Muscle of leg (tissue), 11 donors: Measurements from ENCODE around the gene TLR8. TPM values are rescaled to one million over a fixed set of nuclear protein-coding genes. Genes with fewer than 3 reads are reported as not detected.

Source experiments
- DNase-seq: peaks from one replicate; pipeline ENCODE4 v3.0.0; 2013
- H3K27ac ChIP-seq: one replicate; pipeline ENCODE4 v1.5.1; 2013; ENCODE audit warnings: mild to moderate bottlenecking, low read length, control low read depth
- H3K27me3 ChIP-seq: one replicate; pipeline ENCODE4 v1.6.1; 2013; ENCODE audit warnings: low read length; ENCODE audit not compliant: control insufficient read depth, insufficient read depth
- H3K36me3 ChIP-seq: one replicate; pipeline ENCODE4 v1.6.1; 2013; ENCODE audit warnings: low read length; ENCODE audit not compliant: control insufficient read depth, insufficient read depth
- H3K4me1 ChIP-seq: one replicate; pipeline ENCODE4 v1.6.1; 2013; ENCODE audit warnings: low read length; ENCODE audit not compliant: control insufficient read depth, insufficient read depth
- H3K4me3 ChIP-seq: one replicate; pipeline ENCODE4 v1.5.1; 2013; ENCODE audit warnings: low read length, control low read depth
- H3K9me3 ChIP-seq: replicated peaks from 2 replicates; pipeline ENCODE4 v1.6.1; 2013; ENCODE audit warnings: low read depth, low read length; ENCODE audit not compliant: control insufficient read depth
- WGBS: methylation state at CpG from one replicate; pipeline ENCODE4 v1.1.5; 2013; ENCODE audit warnings: missing lambda C conversion rate; ENCODE audit not compliant: insufficient coverage; 5-methylcytosine and 5-hydroxymethylcytosine counted together
- polyA plus RNA-seq, 8 donors: library from polyadenylated mRNA; unstranded; fragments of 120-200 nt; gene quantifications; one replicate each; pipeline versions ENCODE4 v1.2.1 to v1.2.3, GENCODE V29; 2013; ENCODE audit warnings: inconsistent platforms in 1 of 8, low replicate concordance in 1 of 8; ENCODE audit not compliant: insufficient read length in 8 of 8, insufficient read depth in 1 of 8
- total RNA-seq: library from RNA; stranded (reverse); fragments of 120-200 nt; gene quantifications from one replicate; pipeline ENCODE4 v1.2.4, GENCODE V29; 2013

The TLR8 gene
- total and polyA plus RNA-seq, 9 donors: 0.16 to 0.61 (median 0.44) TPM

DNA sequence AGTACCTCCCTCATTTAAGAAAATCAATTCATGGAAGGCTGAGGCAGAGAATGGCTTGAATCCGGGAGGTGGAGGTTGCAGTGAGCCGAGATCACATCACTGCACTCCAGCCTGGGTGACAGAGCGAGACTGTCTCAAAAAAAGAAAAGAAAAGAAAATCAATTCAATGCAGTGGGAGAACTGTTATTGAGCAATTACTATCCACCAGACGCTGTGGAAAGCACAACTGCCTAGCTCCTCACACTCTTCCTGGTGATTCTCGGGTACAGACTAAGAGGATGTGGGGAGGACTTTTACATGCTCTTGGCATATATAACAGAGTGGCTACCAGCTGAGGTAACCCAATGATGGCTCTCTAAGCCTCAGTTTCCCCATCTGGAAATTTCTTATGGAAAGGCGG lies 65.8 kb downstream of the TLR8 start:
- no peak for DNase-seq
- Histone ChIP-seq H3K4me1 (peaks cover 9% of the 10 kb centered on the region), H3K4me3 (no peak overlapping the region), H3K9me3 (no peaks in the 10 kb centered on the region), H3K36me3 (no peaks in the 10 kb centered on the region), H3K27ac (no peak overlapping the region), H3K27me3 (peaks cover 32% of the 10 kb centered on the region)
- WGBS: 70% methylated on average over 2 of the region's 6 CpGs

Other genes starting within 250 kb of the TLR8 start
- gene PRPS2, start 115.2 kb upstream of the TLR8 start, total RNA-seq: 8.6 TPM
- 10 to 100 TPM in 4 of 8 donors, 1 to 10 TPM in 4; 7.5 to 15.9 (median 9.6) TPM for gene PRPS2, start 115.2 kb upstream of the TLR8 start, polyA plus RNA-seq
- gene TLR7, start 39.5 kb upstream of the TLR8 start, total RNA-seq: 0.66 TPM
- 1 to 10 TPM in 2 of 8 donors, under 1 TPM in 6; 0.30 to 1.6 (median 0.83) TPM for gene TLR7, start 39.5 kb upstream of the TLR8 start, polyA plus RNA-seq
- gene TMSB4X, start 68.5 kb downstream of the TLR8 start, total RNA-seq: 1,465 TPM
- 1,000 to 10,000 TPM in 7 of 8 donors, 100 to 1,000 TPM in 1; 996 to 1,896 (median 1,272) TPM for gene TMSB4X, start 68.5 kb downstream of the TLR8 start, polyA plus RNA-seq
- gene FAM9C, start 138.0 kb downstream of the TLR8 start, total RNA-seq: not detected
- gene FAM9C, start 138.0 kb downstream of the TLR8 start, polyA plus RNA-seq: under 1 TPM; 0.09 to 0.86 (median 0.32) TPM